Measurements from ENCODE around the gene ROBO3. TPM values are rescaled to one million over a fixed set of nuclear protein-coding genes. Genes with fewer than 3 reads are reported as not detected.
A peak's percentile ranks its signal among the peaks of the same experiment; 100 is the strongest.

The ROBO3 gene
- total RNA-seq, 1 experiment from 2014 or later, result 1.3 TPM

- H3K4me3 ChIP-seq, result no peak overlapping the region
- no peak overlapping the region for H3K4me2 ChIP-seq
- ChIA-PET POLR2A (ENCODE audit: unreplicated experiment) (no interaction called here), CTCF (interaction anchor here (0.7 kb wide), 1 partner anchor 204 kb away, joined by 4 read pairs; no protein-coding TSS in a partner anchor)
- H3K4me1 ChIP-seq (replicated peaks; ENCODE audit: insufficient read depth), result peaks cover 8% of the 10 kb centered on the region; the same call in 1 of the 2 replicates
- H3K36me3 ChIP-seq (ENCODE audit: low read depth), result no peaks in the 10 kb centered on the region
- H3K27me3 ChIP-seq (ENCODE audit: insufficient read depth, low read depth), result peaks cover 96% of the 10 kb centered on the region
- H2AFZ ChIP-seq, result no peak overlapping the region
- TF ChIP-seq EZH2 (IDR thresholded peaks at IDR 0.05; ENCODE audit: low read depth), result no peak
- peak; percentile 62; the same call in 1 of the 2 replicates for TF ChIP-seq CTCF (conservative IDR thresholded peaks at IDR 0.05)
- no TSS peak for BruUV-seq (replicated peaks)
- no peak overlapping the region for H3K27ac ChIP-seq
- intact Hi-C loops (cut with micrococcal nuclease; ENCODE audit: unreplicated experiment), result no loop called here
- H3K9me3 ChIP-seq (ENCODE audit: insufficient read depth, low read depth), result no peaks in the 10 kb centered on the region
- H4K20me1 ChIP-seq (ENCODE audit: insufficient read depth), result no peaks in the 10 kb centered on the region
- no peaks in the 10 kb centered on the region for H3K79me2 ChIP-seq (ENCODE audit: low read depth)
- H3F3A ChIP-seq (ENCODE audit: insufficient read depth, low read depth), result no peaks in the 10 kb centered on the region
- DNase-seq, result no peak
- H3K9me2 ChIP-seq (ENCODE audit: insufficient read depth), result no peaks in the 10 kb centered on the region
Measured at GRCh38 chr11:124867700-124868099, 2.5 kb downstream of the ROBO3 start.

GRCh38 chr11:124868331-124869274, 3.4 kb downstream of the ROBO3 start:
- Histone ChIP-seq H3K9me3 (ENCODE audit: insufficient read depth, low read depth) (no peaks in the 10 kb centered on the region), H4K20me1 (ENCODE audit: insufficient read depth) (no peaks in the 10 kb centered on the region), H3K4me3 (no peak overlapping the region), H3K9me2 (ENCODE audit: insufficient read depth) (no peaks in the 10 kb centered on the region), H3K27ac (no peak overlapping the region), H3K36me3 (ENCODE audit: low read depth) (no peaks in the 10 kb centered on the region), H3K79me2 (ENCODE audit: low read depth) (no peaks in the 10 kb centered on the region), H3K27me3 (ENCODE audit: insufficient read depth, low read depth) (peaks cover 96% of the 10 kb centered on the region), H2AFZ (no peak overlapping the region), H3K4me2 (no peak overlapping the region), H3F3A (ENCODE audit: insufficient read depth, low read depth) (no peaks in the 10 kb centered on the region), H3K4me1 (replicated peaks; ENCODE audit: insufficient read depth) (peaks cover 1% of the 10 kb centered on the region; the same call in 1 of the 2 replicates)
- intact Hi-C loops (cut with micrococcal nuclease; ENCODE audit: unreplicated experiment), result no loop called here
- no peak for DNase-seq
- ChIA-PET POLR2A (ENCODE audit: unreplicated experiment) (no interaction called here), CTCF (no interaction called here)
- no peak for TF ChIP-seq EZH2 (IDR thresholded peaks at IDR 0.05; ENCODE audit: low read depth)
- no peak for TF ChIP-seq CTCF (conservative IDR thresholded peaks at IDR 0.05)
- no TSS peak for BruUV-seq (replicated peaks)

- Histone ChIP-seq H3K4me2 (no peak overlapping the region), H3K27ac (no peak overlapping the region), H4K20me1 (ENCODE audit: insufficient read depth) (no peaks in the 10 kb centered on the region), H3K79me2 (ENCODE audit: low read depth) (no peaks in the 10 kb centered on the region), H3K9me2 (ENCODE audit: insufficient read depth) (no peaks in the 10 kb centered on the region), H3K36me3 (ENCODE audit: low read depth) (no peaks in the 10 kb centered on the region), H2AFZ (no peak overlapping the region), H3K9me3 (ENCODE audit: insufficient read depth, low read depth) (no peaks in the 10 kb centered on the region), H3F3A (ENCODE audit: insufficient read depth, low read depth) (no peaks in the 10 kb centered on the region), H3K4me1 (replicated peaks; ENCODE audit: insufficient read depth) (no peaks in the 10 kb centered on the region), H3K27me3 (ENCODE audit: insufficient read depth, low read depth) (peaks cover 96% of the 10 kb centered on the region), H3K4me3 (no peak overlapping the region)
- ChIA-PET CTCF (no interaction called here), POLR2A (ENCODE audit: unreplicated experiment) (no interaction called here)
- intact Hi-C loops (cut with micrococcal nuclease; ENCODE audit: unreplicated experiment), result no loop called here
- DNase-seq, result no peak
- TF ChIP-seq EZH2 (IDR thresholded peaks at IDR 0.05; ENCODE audit: low read depth) (no peak), CTCF (conservative IDR thresholded peaks at IDR 0.05) (no peak)
- no TSS peak for BruUV-seq (replicated peaks)
Measured at GRCh38 chr11:124869331-124869730, 4.1 kb downstream of the ROBO3 start.

Measured in PC-9 (cell line).